NCI-H2196 (cell line): ENCODE results near the gene USP24.

Experiments used
- DNase-seq: peaks from one replicate; lab custom pipeline; 2025; ENCODE audit not compliant: unreplicated experiment; lab: John Stamatoyannopoulos, UW

USP24 gene

GRCh38 chr1:55070293-55071164 is 144.6 kb downstream of the USP24 start:
- no peak for DNase-seq

GRCh38 chr1:55069280-55069679 is 145.9 kb downstream of the USP24 start:
- no peak for DNase-seq

GRCh38 chr1:55068638-55069037 is 146.5 kb downstream of the USP24 start:
- DNase-seq: no peak

GRCh38 chr1:55067914-55068313 is 147.2 kb downstream of the USP24 start:
- DNase-seq: no peak

GRCh38 chr1:55067022-55067778 is 148.0 kb downstream of the USP24 start:
- DNase-seq: peak; percentile 61

- DNase-seq: no peak
Observed at GRCh38 chr1:55065648-55066047, 149.5 kb downstream of the USP24 start.

GRCh38 chr1:55064861-55065263 is 150.3 kb downstream of the USP24 start:
- peak; percentile 67 for DNase-seq

- no peak for DNase-seq
Observed at GRCh38 chr1:55064071-55064581, 151.0 kb downstream of the USP24 start.

- no peak for DNase-seq
Observed at GRCh38 chr1:55063577-55063942, 151.6 kb downstream of the USP24 start.

- DNase-seq: no peak
Observed at GRCh38 chr1:55062801-55063576, 152.2 kb downstream of the USP24 start.

- DNase-seq: no peak
Observed at GRCh38 chr1:55061706-55062321, 153.3 kb downstream of the USP24 start.

GRCh38 chr1:55061000-55061705 is 154.0 kb downstream of the USP24 start:
- no peak for DNase-seq

GRCh38 chr1:55060133-55060999 is 154.8 kb downstream of the USP24 start:
- no peak for DNase-seq

- DNase-seq: no peak
Observed at GRCh38 chr1:55059302-55060132, 155.6 kb downstream of the USP24 start.

- DNase-seq: no peak
Observed at GRCh38 chr1:55057956-55058298, 157.2 kb downstream of the USP24 start.

GRCh38 chr1:55057270-55057955 is 157.8 kb downstream of the USP24 start:
- DNase-seq: no peak

GRCh38 chr1:55056632-55056992 is 158.6 kb downstream of the USP24 start:
- no peak for DNase-seq
